HG02885 (cell line): Measurements from ENCODE around the gene STK16.
A peak's percentile ranks its signal among the peaks of the same experiment; 100 is the strongest.

Experiments
- ATAC-seq: cut with Tn5 transposase; IDR thresholded peaks from one replicate; pipeline ENCODE4 v1.9.1; 2021; ENCODE audit warnings: mild to moderate bottlenecking; ENCODE audit not compliant: unreplicated experiment, poor library complexity

The STK16 gene

GRCh38 chr2:219261024-219261855, 16.0 kb downstream of the STK16 start:
- no peak for ATAC-seq

- no peak for ATAC-seq
These were observed 21.0 kb downstream of the STK16 start for GRCh38 chr2:219266232-219266631.

- ATAC-seq, result no peak
These were observed 21.6 kb downstream of the STK16 start for GRCh38 chr2:219266886-219267285.

- ATAC-seq, result no peak
These were observed 23.0 kb downstream of the STK16 start for GRCh38 chr2:219268294-219268693.

GRCh38 chr2:219269362-219270054, 24.2 kb downstream of the STK16 start:
- no peak for ATAC-seq

- no peak for ATAC-seq
These were observed 24.7 kb downstream of the STK16 start for GRCh38 chr2:219270055-219270372.

GRCh38 chr2:219271021-219271420, 25.7 kb downstream of the STK16 start:
- no peak for ATAC-seq

GRCh38 chr2:219272356-219272755, 27.1 kb downstream of the STK16 start:
- ATAC-seq, result no peak

- no peak for ATAC-seq
These were observed 27.7 kb downstream of the STK16 start for GRCh38 chr2:219272995-219273394.

- no peak for ATAC-seq
These were observed 28.7 kb downstream of the STK16 start for GRCh38 chr2:219273937-219274336.

- no peak for ATAC-seq
These were observed 29.2 kb downstream of the STK16 start for GRCh38 chr2:219274361-219274921.

- ATAC-seq, result peak; percentile 33
These were observed 32.7 kb downstream of the STK16 start for GRCh38 chr2:219277703-219278654.

- no peak for ATAC-seq
These were observed 33.4 kb downstream of the STK16 start for GRCh38 chr2:219278655-219279150.

GRCh38 chr2:219279151-219279915, 34.1 kb downstream of the STK16 start, which contains the start of gene DNAJB2:
DNAJB2 (plus strand) TSS chr2:219279366; CDS start chr2:219279834, 468 bp downstream.
- peak; percentile 85 for ATAC-seq

- ATAC-seq, result no peak
These were observed 34.7 kb downstream of the STK16 start for GRCh38 chr2:219279916-219280516.

- no peak for ATAC-seq
These were observed 35.4 kb downstream of the STK16 start for GRCh38 chr2:219280651-219281050.

- no peak for ATAC-seq
These were observed 36.3 kb downstream of the STK16 start for GRCh38 chr2:219281588-219281987.

- no peak for ATAC-seq
These were observed 37.1 kb downstream of the STK16 start for GRCh38 chr2:219282375-219282774.
